ENCODE measurements around the gene ABCB6.

Gene ABCB6

DNA sequence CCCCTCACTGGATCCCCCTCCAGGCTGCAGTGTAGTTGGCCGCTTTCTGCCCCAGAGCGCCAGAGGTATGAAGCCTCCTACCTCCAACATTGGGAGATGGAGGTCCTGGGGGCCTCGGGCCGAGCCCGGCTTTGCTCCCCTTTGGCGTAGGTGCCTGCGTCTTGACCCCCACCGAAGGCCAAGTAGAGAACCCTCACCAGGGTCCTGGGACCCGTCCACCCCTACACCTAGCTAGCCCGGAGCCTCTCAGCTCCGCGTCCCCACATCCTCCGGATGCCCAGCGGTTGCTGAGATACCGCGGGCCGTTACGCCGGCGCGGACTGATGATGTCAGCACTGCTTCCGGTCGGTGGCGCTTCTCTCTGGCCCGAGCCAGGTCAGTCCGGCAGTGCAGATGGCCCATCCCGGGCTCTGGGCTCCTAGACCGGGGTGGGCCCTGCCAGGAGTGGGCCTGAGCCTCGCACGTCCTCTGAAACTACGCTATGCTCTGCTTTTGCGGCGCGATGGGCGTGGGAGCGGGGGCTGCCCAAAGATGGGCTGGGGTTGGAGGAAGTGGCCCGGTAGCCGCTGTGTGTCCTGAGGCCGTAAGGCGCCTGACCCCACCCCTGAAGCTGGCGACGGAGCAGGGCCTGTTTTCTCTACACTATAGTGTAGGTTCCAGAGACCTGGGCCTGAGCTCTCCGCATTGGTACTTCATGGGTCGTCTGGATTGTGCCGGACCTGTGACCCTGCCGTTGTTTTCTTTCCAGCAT lies 26.6 kb upstream of the ABCB6 start, which contains the start of the genes GLB1L and STK16:
Gene GLB1L (minus strand): TSS at position 297 of the 751 bp plus-strand sequence. CDS start 1,871 bp downstream, outside the sequence.
Gene STK16 (plus strand): TSS at position 332 of the 751 bp plus-strand sequence. CDS start 521 bp downstream, outside the sequence.
- peak; percentile 79 to 90 (median 83) for DNase-seq

DNA sequence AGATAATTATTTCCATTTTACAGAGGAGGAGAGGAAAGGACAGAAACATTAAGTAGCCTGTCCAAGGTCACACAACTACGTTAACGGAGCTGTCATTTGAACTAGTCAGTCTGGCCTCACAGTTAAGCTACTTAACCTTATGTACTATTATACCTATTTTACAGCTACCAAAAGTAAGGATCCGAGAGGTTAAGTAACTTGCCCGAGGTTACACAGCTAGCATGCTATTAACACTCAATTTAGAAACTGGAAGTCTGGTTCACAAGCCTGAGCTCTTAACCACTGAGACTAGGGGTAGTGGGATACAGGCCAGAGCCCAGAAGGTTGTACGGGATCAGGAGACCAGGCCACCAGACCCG lies 26.0 kb upstream of the ABCB6 start:
- DNase-seq, result no peak

DNA sequence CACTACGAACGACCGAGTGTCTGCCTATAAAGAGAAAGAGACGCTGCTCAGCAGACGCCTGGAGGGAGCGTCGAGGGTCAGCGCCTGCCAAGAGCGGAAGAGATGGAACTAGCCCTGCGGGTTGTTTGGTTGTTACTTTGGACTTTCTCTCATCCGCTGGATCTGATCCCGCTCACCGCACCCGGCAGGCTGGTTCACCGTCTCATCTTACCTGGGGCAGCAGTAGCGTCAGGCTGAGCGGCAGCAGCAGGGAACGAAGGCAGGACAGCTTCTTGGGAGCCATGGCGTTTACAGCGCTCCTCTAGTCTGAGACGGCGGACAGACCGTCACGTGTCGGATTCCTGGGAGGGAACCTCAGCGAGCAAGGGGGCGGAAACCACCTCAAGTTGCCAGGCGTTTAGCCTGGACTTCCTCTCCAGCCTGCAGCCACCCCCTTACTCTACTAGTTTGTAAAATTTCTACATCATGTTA lies 24.6 kb upstream of the ABCB6 start:
- DNase-seq, result no peak

DNA sequence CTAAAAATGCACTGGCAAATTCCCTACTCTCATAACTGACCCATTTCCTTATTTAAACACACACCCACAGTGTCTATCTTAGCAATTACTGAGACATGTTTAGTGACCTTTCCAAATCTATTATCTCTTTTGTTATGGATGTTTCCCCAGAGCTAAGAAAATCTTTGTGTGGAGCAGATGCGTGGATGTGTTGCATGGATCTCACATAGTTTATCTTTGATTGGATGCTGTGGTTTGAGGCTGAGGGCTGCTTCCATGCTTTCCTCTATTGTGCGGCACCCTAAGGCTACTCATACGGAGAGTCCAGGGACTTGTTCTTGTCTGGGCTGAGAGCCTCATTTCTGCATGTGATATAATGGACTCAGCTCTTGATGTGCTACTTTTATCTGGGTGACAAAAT lies 15.6 kb upstream of the ABCB6 start:
- DNase-seq, result no peak

- peak in 2 of 3 experiments; percentile 59 to 67 for DNase-seq
These were observed 11.3 kb upstream of the ABCB6 start for GRCh38 chr2:219230059-219230540.

DNA sequence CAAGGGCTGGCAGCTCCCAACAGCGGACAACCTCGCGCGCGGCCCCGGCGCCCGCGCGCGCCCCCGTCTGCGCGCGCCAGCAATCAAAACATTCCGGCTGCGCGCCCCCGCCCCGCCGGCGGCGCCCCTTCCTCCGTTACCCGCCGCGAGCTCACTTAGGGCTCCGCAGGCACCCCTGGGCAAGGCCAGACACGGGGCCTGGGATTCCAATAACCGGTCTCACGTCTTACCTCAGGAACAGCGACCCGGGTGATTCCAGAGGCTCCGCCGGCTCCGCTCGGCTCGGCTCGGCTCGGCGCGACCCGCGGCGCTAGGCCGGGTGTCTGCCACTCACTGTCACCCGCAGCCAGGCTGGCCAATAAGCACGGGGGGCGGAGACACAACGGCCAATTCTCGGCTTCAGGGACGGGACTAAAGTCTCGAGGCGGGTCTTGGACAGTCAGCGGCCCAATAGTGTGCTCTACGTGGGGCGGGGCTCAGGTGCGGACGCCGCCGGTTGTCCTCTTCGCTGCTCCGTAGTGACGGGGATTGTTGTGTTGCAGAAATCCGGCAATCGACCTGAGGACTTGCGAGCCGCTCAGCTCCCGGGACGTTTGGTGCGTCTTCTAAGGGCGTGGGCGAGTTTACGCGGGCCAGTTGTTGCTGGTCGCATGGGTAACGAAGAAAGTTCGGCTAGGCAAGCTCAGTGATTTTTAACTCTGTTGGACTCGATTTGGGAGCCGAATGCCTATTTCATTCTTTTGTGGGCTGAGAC lies 10.7 kb upstream of the ABCB6 start, which contains the start of the genes ANKZF1 and ATG9A:
Gene ANKZF1 (plus strand): TSS at position 502 of the 754 bp plus-strand sequence. CDS start 452 bp downstream, outside the sequence.
Gene ATG9A (minus strand): TSS at position 332 of the 754 bp plus-strand sequence. CDS start 1,612 bp downstream, outside the sequence.
- peak; percentile 95 to 99 (median 98) for DNase-seq

- peak in 1 of 3 experiments; percentile 37 for DNase-seq
These were observed 10.2 kb upstream of the ABCB6 start for GRCh38 chr2:219228911-219229304.

GRCh38 chr2:219228041-219228910 lies 9.5 kb upstream of the ABCB6 start:
- no peak for DNase-seq

DNA sequence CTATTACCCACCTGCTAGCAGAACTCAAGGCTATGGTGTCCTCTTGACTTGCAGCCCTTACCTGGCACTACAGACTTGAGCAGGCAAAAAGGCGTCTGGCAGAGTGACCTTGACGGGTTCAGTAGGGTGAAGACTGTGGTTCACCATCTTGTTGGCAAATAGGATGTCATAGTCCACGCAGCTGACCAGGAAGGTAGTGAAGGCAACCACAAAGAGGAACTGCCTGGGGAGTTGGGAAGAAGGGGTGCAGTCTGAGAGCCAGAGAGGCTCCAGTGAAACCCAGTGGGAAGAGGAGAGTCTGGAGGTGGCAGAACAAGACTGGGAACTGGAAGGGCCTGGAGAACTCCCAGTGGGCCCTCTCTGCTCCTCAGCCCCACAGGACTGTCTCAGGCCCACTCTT lies 6.6 kb upstream of the ABCB6 start:
- no peak for DNase-seq

DNA sequence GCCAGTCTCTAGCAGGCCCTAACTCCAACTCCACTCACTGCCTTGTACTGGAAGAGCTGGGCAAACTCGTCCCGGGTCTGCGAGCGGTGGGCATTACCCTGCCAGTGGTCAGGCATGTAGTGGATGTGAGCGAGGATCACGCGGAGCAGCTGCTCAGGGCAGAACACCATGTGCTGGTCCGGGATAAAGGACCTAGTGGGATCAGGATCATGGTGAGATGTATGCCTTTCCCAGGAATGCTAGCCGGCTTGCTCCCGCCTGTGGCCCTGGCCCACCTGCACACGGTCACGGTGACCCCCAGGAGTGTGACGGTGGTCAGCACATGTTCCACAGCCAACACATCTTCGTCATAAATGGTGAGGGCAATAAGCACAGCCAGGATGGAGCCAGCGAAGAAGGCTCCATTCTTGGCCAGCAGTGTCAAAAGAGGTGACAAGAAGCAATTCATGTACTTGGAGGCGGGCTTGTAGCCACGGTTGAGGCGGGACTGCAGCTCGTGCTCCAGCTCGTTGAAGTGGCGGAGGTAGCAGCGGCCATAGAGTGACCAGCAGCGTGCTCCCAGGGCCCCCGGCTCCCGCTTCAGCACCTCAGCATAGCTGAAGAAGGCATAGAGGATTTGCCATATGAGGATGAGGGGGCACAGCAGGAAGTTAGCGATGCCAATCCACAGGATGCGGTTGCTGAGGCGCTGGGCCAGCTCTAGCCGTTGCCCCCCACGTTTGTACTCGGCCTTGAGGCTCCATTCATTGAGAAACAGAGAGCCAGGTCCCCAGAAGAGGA lies 5.3 kb upstream of the ABCB6 start:
- no peak for DNase-seq

GRCh38 chr2:219221957-219222518 lies 3.3 kb upstream of the ABCB6 start:
- DNase-seq, result no peak

- DNase-seq, result no peak
These were observed 2.1 kb upstream of the ABCB6 start for GRCh38 chr2:219220652-219221402.

- no peak for DNase-seq
These were observed 1.2 kb upstream of the ABCB6 start for GRCh38 chr2:219219784-219220532.

DNA sequence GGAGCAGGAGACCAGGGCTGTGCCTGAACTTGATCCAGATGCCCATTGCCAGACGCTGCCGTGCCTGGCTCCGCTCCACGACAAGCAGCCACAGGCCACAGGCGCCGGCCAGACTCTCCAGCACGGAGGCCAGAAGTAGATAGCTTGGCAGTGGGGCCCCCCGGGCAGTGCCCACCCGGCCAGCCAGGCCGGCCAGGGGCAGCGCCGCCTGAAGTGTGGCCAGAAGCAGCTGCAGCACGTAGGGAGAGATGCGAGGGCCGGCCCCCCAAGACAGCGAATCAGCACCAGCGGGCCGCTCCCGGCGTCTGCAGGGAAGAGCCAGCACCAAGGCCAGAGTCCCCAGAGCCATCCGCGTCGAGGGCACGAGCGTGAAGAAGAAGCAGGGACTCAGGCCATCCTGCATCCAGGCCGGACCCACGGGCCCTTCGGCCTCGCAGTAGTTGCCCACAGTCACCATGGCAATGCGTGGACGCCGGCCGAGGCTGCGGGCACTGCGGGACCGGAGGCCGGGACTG lies 484 bp downstream of the ABCB6 start:
- peak in 2 of 3 experiments; percentile 92 for DNase-seq

DNA sequence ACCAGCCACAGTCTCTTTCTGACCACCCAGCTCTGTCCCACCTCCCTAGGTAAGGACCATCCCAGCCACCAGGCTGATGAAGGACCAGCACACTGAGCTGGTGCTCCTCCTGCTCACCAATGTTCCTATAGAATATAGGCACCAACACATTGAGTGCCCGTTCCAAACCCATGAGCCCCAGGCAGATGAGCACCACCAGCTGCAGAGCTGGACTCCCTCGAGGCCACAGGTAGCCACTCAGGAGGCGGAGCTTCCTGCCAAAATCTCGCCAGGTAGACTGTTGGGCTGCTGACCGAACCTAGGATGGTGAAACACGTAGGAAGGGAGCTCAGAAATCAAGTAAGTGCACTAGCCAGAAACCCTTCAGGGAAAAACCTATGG lies 2.2 kb downstream of the ABCB6 start:
- DNase-seq, result no peak

DNA sequence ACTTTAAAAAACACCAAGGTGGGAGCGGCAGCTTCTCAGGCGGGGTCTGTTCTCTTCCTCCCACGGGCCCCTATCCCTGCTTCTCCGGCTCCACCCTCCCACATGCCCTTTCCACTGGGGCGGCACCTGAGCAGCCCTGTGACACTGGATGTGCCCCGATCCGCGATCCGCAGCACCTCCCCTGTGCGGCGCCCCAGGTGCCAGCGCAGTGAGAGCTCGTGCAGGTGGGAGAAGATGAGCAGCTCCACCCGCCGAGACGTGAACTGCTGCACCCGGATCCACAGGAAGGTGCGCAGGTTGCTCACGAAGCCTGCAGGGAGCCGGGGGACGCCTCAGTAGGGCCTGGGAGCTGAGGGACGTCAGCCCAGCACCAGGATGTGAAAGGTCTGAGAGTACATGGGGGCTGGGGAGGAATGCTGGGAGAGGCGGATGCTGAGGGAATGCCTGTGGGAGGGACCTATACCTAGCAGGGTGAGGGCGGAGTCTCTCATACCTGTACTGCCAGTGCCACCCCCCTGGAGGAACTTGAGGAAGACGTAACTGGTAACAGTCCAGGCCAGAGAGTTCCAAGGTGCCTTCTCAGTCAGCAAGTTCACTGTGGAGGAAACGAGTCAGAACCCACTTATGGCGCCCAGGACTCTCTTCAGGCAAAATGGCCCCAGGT lies 2.8 kb downstream of the ABCB6 start:
- no peak for DNase-seq

DNA sequence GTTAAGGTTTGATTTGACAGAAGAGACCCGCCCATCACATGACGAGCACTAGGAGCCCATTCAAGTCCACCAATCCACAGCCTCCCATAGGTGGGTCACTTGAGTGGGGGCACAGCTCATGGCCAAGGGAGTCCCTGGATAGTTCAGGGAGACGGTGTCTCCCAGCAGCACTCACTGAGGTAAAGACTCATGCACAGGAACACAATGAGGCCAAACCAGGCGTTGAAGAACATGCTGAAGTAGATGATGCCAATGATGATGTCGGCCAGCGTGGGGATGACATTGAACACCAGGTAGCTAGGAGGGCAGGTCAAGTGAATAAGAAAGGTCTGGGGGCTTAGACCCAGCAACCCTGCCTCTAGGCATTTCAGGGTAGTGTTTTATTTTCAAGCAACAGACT lies 4.0 kb downstream of the ABCB6 start:
- no peak for DNase-seq

DNA sequence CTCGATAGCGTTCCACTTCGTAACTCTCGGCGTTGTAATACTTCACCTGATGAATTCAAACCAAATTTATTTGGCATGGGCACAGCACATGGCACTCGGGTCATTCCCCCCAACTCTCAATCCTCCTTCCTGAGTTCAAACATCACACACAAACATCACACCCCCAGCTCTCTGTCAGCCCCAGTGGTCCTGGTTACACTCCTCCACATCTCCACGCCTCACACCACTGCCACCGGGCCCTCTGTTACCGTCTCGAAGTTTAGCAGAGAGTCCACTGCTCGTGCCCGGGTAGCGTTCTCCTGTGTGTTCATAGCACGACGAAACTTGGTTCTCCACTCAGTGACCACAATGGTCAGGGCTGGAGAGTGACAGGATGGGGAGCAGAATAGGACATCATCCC lies 4.6 kb downstream of the ABCB6 start:
- no peak for DNase-seq

DNA sequence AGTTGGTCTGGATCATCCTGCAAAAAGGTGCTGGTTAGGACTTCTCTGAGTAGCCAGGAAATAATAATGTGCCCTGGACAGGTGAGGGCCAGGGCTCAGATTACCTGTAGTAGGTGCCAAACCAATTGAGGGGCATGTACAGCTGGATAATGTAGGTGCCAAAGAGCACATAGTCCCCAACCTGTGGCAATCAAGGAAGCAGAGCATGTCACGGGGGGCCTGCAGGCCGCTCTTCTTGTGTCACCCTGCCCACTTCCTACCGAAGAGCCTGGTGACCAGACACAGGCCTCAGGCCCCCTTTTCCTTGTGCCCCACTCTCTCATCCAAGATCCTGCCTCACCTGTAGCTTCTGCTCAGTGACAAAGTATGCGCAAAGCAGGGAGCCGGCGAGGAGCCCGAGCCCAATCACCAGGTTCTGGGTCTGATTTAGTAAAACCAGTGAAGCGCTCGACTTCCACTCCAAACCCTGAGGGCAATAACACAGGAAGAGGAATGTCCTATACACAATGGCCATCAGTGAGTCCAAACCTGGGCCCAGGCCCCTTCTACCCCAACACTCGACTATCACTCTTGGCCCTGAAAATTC lies 5.2 kb downstream of the ABCB6 start:
- no peak for DNase-seq
